Measurements from ENCODE around the gene HTR2B.
A peak's percentile ranks its signal among the peaks of the same experiment; 100 is the strongest.
"Not testable (repeated sequence)": the region's sequence is repeated elsewhere in the genome, so short reads cannot be mapped to it uniquely, and the experiment has no call there.

HTR2B gene

DNA sequence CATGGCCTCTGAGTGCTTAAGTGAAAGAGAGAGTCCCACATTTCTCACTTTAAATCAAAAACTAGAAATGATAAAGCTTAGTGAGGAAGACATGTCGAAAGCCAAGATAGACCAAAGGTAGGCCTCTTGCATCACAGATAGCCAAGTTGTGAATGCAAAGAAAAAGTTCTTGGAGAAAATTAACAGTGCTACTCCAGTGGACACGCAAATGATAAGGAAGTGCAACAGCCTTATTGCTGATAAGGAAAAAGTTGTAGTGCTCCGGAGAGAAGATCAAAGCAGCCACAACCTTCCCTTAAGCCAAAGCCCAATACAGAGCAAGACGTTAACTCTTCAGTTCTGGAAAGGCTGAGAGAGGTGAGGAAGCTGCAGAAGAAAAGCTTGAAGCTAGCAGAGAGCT is 36.1 kb downstream of the HTR2B start:
- FAIRE-seq: no peak

DNA sequence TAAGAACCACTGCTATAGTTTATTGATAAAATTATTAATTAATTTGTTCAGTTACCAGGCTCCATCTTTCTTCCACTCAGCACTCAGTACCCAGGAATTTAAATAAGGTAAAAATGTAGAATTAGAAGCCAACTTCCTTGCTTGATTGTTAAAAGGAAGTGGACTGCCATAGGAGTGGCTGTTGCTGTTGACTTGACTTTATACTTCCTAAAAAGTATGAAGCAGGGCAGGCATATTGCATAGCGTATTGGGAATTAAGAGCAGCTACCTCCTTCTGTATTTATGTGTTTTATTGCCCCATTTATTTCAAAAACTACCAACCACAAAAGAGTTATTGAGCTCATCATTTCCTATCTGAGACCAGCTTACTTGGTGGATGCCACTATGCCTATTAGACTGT is 40.3 kb downstream of the HTR2B start:
- FAIRE-seq: no peak

DNA sequence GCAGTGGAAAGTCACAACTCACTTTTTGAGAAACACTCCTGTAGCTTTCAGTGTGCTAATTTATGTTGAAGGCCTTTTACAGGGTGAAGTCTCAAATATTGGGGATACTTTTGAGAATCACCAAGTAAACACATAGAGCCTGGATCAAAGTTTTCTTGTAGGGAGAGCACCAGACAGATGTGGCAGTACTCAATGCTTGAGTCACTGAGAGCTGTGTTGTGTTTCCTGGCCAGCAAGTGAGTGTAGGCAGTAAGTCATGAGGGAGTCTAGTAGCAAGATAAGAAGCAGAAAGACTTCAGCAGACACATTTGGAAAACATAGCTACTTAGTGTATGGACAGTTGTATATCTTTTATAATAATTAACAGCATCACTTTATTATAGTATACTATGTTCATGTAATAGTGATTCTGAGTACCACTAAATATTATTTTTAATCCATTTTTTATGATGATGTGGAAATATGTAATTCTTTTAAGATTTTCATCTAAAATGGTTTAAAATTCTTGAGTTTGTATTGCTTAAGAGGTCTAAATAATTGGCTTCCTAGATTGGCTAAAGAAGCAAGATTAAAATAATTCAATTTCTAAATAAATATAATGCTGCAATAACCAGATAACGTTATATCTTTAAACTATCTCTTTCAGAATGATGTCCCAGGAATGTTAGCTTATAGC is 55.3 kb downstream of the HTR2B start:
- peak; percentile 57 for FAIRE-seq

DNA sequence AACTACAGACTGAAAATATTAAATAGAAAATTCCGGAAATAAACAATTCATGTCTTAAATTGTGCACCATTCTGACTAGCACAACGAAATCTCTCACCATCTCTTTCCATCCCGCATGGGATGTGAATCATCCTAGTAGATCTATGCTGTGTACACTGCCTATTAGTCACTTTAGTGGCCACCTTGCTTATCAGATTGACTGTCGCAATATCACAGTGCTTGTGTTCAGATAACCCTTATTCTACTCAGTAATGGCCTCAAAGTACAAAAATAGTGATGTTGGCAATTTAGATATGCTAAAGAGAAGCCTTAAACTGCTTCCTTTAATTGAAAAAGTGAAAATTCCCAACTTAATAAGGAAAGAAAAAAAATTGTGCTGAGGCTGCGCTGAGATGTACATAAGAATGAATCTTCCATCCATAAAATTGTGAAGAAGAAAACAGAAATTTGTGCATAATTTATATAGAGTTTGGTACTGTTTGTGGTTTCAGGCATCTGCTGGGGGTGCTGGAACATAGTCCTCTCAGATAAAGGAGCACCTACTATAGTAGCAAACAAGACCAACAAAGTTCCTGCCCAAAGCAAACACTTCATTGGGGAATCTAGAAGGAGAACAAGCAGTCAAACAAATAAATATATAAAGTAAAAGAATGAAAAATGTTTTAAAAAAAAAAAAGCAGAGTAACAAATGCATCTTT is 56.2 kb downstream of the HTR2B start:
- no peak for FAIRE-seq

DNA sequence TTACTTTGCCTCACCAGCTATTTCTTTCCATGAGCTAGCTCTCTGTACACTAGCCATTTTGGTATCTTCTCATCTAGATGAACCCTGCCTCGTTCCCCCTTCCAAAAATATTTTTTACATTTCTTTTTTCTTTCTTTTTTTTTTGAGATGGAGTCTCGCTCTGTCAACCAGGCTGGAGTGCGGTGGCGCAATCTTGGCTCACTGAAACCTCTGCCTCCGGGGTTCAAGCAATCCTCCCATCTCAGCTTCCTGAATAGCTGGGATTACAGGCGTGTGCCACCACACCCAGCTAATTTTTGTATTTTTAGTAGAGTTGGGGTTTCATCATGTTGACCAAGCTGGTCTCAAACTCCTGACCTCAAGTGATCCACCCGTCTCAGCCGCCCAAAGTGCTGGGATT is 57.3 kb downstream of the HTR2B start:
- not testable (repeated sequence) for FAIRE-seq

DNA sequence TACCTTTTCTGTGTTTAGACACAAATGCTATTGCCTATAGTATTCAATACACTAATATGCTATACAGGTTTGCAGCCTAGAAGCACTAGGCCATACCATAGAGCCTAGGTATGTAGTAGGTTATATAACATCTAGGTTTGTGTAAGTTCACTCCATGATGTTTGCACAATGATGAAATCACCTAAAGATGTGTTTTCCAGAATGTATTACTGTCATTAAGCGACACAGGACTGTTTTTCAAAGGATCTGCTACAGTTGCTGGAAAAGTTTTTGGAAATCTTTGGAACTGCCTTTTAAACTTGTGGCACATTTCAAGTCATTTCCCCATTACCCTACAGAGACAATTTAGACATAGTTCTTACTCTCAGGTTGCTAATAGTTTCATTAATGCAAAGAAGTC is 58.9 kb downstream of the HTR2B start:
- no peak for FAIRE-seq

DNA sequence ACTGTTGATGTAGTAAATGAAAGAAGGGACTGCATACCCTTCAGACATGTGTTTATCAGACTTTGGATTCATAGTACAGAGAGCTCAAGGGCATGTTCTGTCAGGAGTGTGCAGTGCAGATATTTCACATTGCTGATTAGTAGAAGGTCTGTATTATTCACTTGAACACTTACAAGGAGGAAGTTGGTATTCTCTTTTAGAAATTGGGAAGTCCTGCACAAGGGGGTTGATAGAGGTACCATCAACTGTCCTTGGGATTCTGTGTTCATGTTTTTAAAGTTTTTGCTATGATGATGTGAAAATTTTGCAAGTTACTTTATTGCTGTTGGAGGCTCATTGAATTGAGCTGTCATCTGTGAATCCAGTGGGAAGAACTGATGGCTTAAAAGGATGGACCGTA is 61.5 kb downstream of the HTR2B start:
- no peak for FAIRE-seq

DNA sequence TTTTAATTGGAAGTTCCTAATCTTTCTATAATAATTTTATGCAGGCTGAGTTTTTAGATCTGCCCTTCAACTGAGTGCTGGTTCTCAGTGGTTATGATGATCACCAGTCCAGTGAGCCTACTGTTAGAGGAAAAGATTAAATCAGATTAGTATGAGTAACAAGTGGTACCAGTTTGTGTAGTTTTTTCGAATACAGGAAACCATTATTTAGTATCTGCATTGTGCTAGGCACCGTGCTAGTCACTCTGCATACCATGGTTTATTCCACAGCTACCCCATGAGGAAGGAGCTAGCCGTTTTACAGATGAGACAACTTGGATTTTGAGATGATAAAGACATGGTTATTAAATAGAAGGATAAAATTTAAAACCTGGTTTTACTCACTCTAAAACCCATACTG is 62.1 kb downstream of the HTR2B start:
- no peak for FAIRE-seq

DNA sequence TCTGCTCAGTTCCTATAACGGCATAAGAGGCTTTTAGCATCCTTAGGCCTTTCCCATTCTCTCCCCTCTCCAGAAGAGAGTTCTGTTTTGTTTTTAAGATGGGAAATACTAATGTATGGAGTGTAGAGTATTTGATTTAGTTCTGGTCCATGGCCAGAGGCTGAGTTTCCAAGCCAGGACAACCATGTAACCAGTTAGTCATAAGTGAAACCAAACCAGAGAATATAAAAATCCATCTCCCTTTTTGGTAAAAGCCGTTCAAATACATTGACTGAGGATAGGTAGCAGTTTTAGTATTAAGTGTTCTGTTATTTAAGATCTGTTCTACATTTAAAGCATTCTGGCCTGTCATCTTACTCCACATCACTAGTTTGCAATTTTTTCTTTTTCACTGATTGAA is 65.1 kb downstream of the HTR2B start:
- FAIRE-seq: no peak

DNA sequence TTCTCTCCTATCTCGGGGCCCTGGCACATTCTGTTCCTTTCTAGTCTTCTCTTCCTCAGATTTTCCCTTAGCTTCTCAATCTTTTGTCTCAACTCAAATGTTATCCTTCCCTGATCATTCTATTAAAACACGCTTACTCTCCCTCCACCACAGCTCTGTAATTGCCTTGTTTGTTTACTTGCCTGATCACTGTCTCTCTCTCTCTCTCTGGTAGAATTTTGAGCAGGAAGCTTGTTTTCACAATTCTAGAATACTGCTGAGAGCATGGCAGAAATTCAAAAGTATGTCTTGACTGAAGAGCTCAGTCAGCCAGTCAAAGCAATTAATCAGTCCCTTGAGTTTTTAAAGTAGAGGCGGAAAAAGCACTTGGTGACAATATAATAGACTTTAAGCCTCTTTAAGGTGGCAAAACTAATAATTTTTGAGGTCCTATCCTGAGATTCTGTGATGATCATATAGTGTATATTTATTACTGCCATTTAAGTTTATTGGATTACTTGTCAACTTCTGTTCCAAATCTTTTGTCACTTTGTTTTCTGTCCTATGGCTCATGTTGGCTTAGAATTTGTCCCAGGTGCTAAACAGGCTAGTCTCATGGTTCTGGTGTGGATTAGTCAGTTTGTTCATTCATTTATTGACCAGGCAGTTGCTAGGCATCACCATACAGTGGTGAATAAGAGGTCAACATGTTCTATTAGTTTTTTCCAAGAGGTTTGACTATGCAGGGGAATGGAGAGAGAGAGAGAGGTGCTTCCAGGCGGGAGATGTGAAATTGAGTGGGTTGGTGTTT is 65.9 kb downstream of the HTR2B start:
- no peak for FAIRE-seq

All from G401.6 (cell line).